ENCODE measurements around the gene DIPK1B. TPM values are rescaled to one million over a fixed set of nuclear protein-coding genes. Genes with fewer than 3 reads are reported as not detected.
A peak's percentile ranks its signal among the peaks of the same experiment; 100 is the strongest.

The DIPK1B gene
- polyA plus RNA-seq (2013, experiment 1 of 2) = 17.8 TPM
- 18.1 TPM for polyA plus RNA-seq (2013, experiment 2 of 2)

- no peak within 1 kb of the TSS for H4K5ac ChIP-seq (ENCODE audit: low read length)
- H3K79me1 ChIP-seq (ENCODE audit: low read length) = peaks cover 5% of the 10 kb centered on the region
- no peak within 1 kb of the TSS for H2AK5ac ChIP-seq (ENCODE audit: low read length)
- WGBS (ENCODE audit: extremely low coverage, insufficient coverage, low lambda C conversion rate) = no CpG with 5 or more reads among the region's 119 CpGs
- peak within 1 kb of the TSS; percentile 86 for H3K56ac ChIP-seq (ENCODE audit: low read length)
- no peak within 1 kb of the TSS for H2BK5ac ChIP-seq (ENCODE audit: low read length)
- H2BK15ac ChIP-seq (replicated peaks; ENCODE audit: low read depth) = no peak within 1 kb of the TSS
- peak within 1 kb of the TSS; percentile 63 for H3K4me3 ChIP-seq (ENCODE audit: low read length)
- no peak within 1 kb of the TSS for H3K27ac ChIP-seq (ENCODE audit: low read depth, low read length)
- H3K9ac ChIP-seq (ENCODE audit: low read length) = peak within 1 kb of the TSS; percentile 83
- peaks cover 4% of the 10 kb centered on the region for H3K4me1 ChIP-seq (ENCODE audit: control insufficient read depth, low read depth, low read length)
- no peaks in the 10 kb centered on the region for H3K36me3 ChIP-seq (ENCODE audit: control insufficient read depth, insufficient read depth, low read length)
- H3K79me2 ChIP-seq (ENCODE audit: control insufficient read depth, insufficient read depth, low read length) = peaks cover 4% of the 10 kb centered on the region
- H3K18ac ChIP-seq (ENCODE audit: low read length) = peak within 1 kb of the TSS; percentile 81
- H3K4me2 ChIP-seq (ENCODE audit: low read length) = peak within 1 kb of the TSS; percentile 94
- peak within 1 kb of the TSS; percentile 98 for H3K4ac ChIP-seq (ENCODE audit: low read depth, low read length)
- H2BK120ac ChIP-seq (ENCODE audit: low read depth, low read length) = no peak within 1 kb of the TSS
- peak within 1 kb of the TSS; percentile 80 for H3K23ac ChIP-seq (ENCODE audit: low read length)
- H3K27me3 ChIP-seq (ENCODE audit: insufficient read depth, low read length, poor library complexity) = no peaks in the 10 kb centered on the region
- H4K8ac ChIP-seq (ENCODE audit: low read depth, low read length) = no peak within 1 kb of the TSS
- DNase-seq = peak; percentile 78
Measured at GRCh38 chr9:136711751-136712689, at the start of gene DIPK1B. Gene DIPK1B, plus strand, starts transcription at chr9:136712572. Its CDS starts 94 bp downstream, at chr9:136712666.

GRCh38 chr9:136662656-136663581 is 49.5 kb upstream of the DIPK1B start, which contains the start of gene EGFL7:
Gene EGFL7, plus strand, starts transcription at chr9:136662916. Its CDS starts 5,367 bp downstream, at chr9:136668283.
- Histone ChIP-seq H2BK15ac (replicated peaks; ENCODE audit: low read depth) (no peak within 1 kb of the TSS), H3K4ac (ENCODE audit: low read depth, low read length) (no peak within 1 kb of the TSS), H3K4me3 (ENCODE audit: low read length) (no peak within 1 kb of the TSS), H3K27me3 (ENCODE audit: insufficient read depth, low read length, poor library complexity) (no peaks in the 10 kb centered on the region), H2BK120ac (ENCODE audit: low read depth, low read length) (no peak within 1 kb of the TSS), H3K79me1 (ENCODE audit: low read length) (no peaks in the 10 kb centered on the region), H3K23ac (ENCODE audit: low read length) (no peak within 1 kb of the TSS), H3K18ac (ENCODE audit: low read length) (no peak within 1 kb of the TSS), H3K9ac (ENCODE audit: low read length) (no peak within 1 kb of the TSS), H3K56ac (ENCODE audit: low read length) (no peak within 1 kb of the TSS), H4K8ac (ENCODE audit: low read depth, low read length) (no peak within 1 kb of the TSS), H2BK5ac (ENCODE audit: low read length) (no peak within 1 kb of the TSS), H4K5ac (ENCODE audit: low read length) (no peak within 1 kb of the TSS), H3K79me2 (ENCODE audit: control insufficient read depth, insufficient read depth, low read length) (no peaks in the 10 kb centered on the region), H3K4me1 (ENCODE audit: control insufficient read depth, low read depth, low read length) (no peaks in the 10 kb centered on the region), H3K4me2 (ENCODE audit: low read length) (no peak within 1 kb of the TSS), H3K27ac (ENCODE audit: low read depth, low read length) (no peak within 1 kb of the TSS), H3K36me3 (ENCODE audit: control insufficient read depth, insufficient read depth, low read length) (no peaks in the 10 kb centered on the region), H2AK5ac (ENCODE audit: low read length) (no peak within 1 kb of the TSS)
- no CpG with 5 or more reads among the region's 38 CpGs for WGBS (ENCODE audit: extremely low coverage, insufficient coverage, low lambda C conversion rate)
- DNase-seq = no peak

- Histone ChIP-seq H3K4ac (ENCODE audit: low read depth, low read length) (no peak overlapping the region), H2BK120ac (ENCODE audit: low read depth, low read length) (no peak overlapping the region), H3K4me2 (ENCODE audit: low read length) (no peak overlapping the region), H3K23ac (ENCODE audit: low read length) (no peak overlapping the region), H4K8ac (ENCODE audit: low read depth, low read length) (no peak overlapping the region), H2AK5ac (ENCODE audit: low read length) (no peak overlapping the region), H3K4me1 (ENCODE audit: control insufficient read depth, low read depth, low read length) (no peaks in the 10 kb centered on the region), H3K79me1 (ENCODE audit: low read length) (no peaks in the 10 kb centered on the region), H3K27ac (ENCODE audit: low read depth, low read length) (no peak overlapping the region), H3K36me3 (ENCODE audit: control insufficient read depth, insufficient read depth, low read length) (no peaks in the 10 kb centered on the region), H4K5ac (ENCODE audit: low read length) (no peak overlapping the region), H3K56ac (ENCODE audit: low read length) (no peak overlapping the region), H2BK15ac (replicated peaks; ENCODE audit: low read depth) (no peak overlapping the region), H3K4me3 (ENCODE audit: low read length) (no peak overlapping the region), H2BK5ac (ENCODE audit: low read length) (no peak overlapping the region), H3K27me3 (ENCODE audit: insufficient read depth, low read length, poor library complexity) (no peaks in the 10 kb centered on the region), H3K79me2 (ENCODE audit: control insufficient read depth, insufficient read depth, low read length) (no peaks in the 10 kb centered on the region), H3K18ac (ENCODE audit: low read length) (no peak overlapping the region), H3K9ac (ENCODE audit: low read length) (no peak overlapping the region)
- WGBS (ENCODE audit: extremely low coverage, insufficient coverage, low lambda C conversion rate) = no CpG with 5 or more reads among the region's 27 CpGs
- DNase-seq = no peak
Measured at GRCh38 chr9:136664000-136664915, 48.1 kb upstream of the DIPK1B start.

- H3K27me3 ChIP-seq (ENCODE audit: insufficient read depth, low read length, poor library complexity) = no peaks in the 10 kb centered on the region
Measured at GRCh38 chr9:136665111-136665703, 47.2 kb upstream of the DIPK1B start.

More at GRCh38 chr9:136665111-136665703, 47.2 kb upstream of the DIPK1B start:
- Histone ChIP-seq H3K4ac (ENCODE audit: low read depth, low read length) (no peak overlapping the region), H4K8ac (ENCODE audit: low read depth, low read length) (no peak overlapping the region), H2BK15ac (replicated peaks; ENCODE audit: low read depth) (no peak overlapping the region), H3K27ac (ENCODE audit: low read depth, low read length) (no peak overlapping the region), H3K56ac (ENCODE audit: low read length) (peak overlapping the region; percentile 67), H2BK5ac (ENCODE audit: low read length) (no peak overlapping the region), H3K4me2 (ENCODE audit: low read length) (no peak overlapping the region), H3K18ac (ENCODE audit: low read length) (no peak overlapping the region), H3K36me3 (ENCODE audit: control insufficient read depth, insufficient read depth, low read length) (no peaks in the 10 kb centered on the region), H3K4me1 (ENCODE audit: control insufficient read depth, low read depth, low read length) (no peaks in the 10 kb centered on the region), H3K79me2 (ENCODE audit: control insufficient read depth, insufficient read depth, low read length) (no peaks in the 10 kb centered on the region), H3K9ac (ENCODE audit: low read length) (peak overlapping the region; percentile 28), H3K79me1 (ENCODE audit: low read length) (no peaks in the 10 kb centered on the region), H4K5ac (ENCODE audit: low read length) (no peak overlapping the region), H2BK120ac (ENCODE audit: low read depth, low read length) (no peak overlapping the region), H3K4me3 (ENCODE audit: low read length) (no peak overlapping the region), H3K23ac (ENCODE audit: low read length) (no peak overlapping the region), H2AK5ac (ENCODE audit: low read length) (no peak overlapping the region)
- DNase-seq = peak; percentile 46
- no CpG with 5 or more reads among the region's 49 CpGs for WGBS (ENCODE audit: extremely low coverage, insufficient coverage, low lambda C conversion rate)

Measured in mesendoderm (in vitro differentiated cells).